HAP-1 (cell line): Measurements from ENCODE around the gene MATCAP1.

ENCODE experiments used
- DNase-seq, 2 experiments: peaks; one replicate each; pipeline ENCODE4 v3.0.0-alpha.2; 2016 to 2020; ENCODE audit warnings: low spot score in 2 of 2
- H3K27me3 ChIP-seq: fragments of 250-450 bp; sonication (Bioruptor Pico); 2 replicates; pipeline ENCODE4 v1.5.1; 2020; ENCODE audit warnings: low read depth, mild to moderate bottlenecking, moderate library complexity
- H3K36me3 ChIP-seq: fragments of 250-450 bp; sonication (Bioruptor Pico); replicated peaks from 2 replicates; pipeline ENCODE4 v1.5.1; 2020; ENCODE audit warnings: mild to moderate bottlenecking
- H3K4me1 ChIP-seq: fragments of 250-450 bp; sonication (Bioruptor Pico); 2 replicates; pipeline ENCODE4 v1.5.1; 2020; ENCODE audit warnings: mild to moderate bottlenecking
- H3K4me3 ChIP-seq: fragments of 250-450 bp; sonication (Bioruptor Pico); 2 replicates; pipeline ENCODE4 v1.5.1; 2020; ENCODE audit warnings: mild to moderate bottlenecking, moderate library complexity
- H3K9me3 ChIP-seq: fragments of 250-450 bp; sonication (Bioruptor Pico); 2 replicates; pipeline ENCODE4 v1.5.1; 2020; ENCODE audit warnings: mild to moderate bottlenecking, moderate library complexity
- in situ Hi-C: fragments of 300-500 bp; cut with MboI; formaldehyde crosslinking; loops from 3 replicates; pipeline ENCODE4 v1.14.3; 2020; ENCODE audit warnings: low sequenced_read_pairs, inconsistent platforms, mixed read lengths

Gene MATCAP1

GRCh38 chr16:67183627-67184452 is at the start of gene MATCAP1:
MATCAP1 (minus strand) TSS chr16:67183963; CDS start chr16:67180610, 3,353 bp downstream.
- Histone ChIP-seq H3K4me1 (peaks cover 6% of the 10 kb centered on the region; the same call in 1 of the 2 replicates), H3K27me3 (no peaks in the 10 kb centered on the region), H3K9me3 (no peaks in the 10 kb centered on the region), H3K4me3 (peak within 1 kb of the TSS; percentile 92), H3K36me3 (no peaks in the 10 kb centered on the region)
- in situ Hi-C loops: no loop called here
- peak; percentile 99 for DNase-seq

GRCh38 chr16:67230809-67231660 is 47.3 kb upstream of the MATCAP1 start:
- H3K36me3 ChIP-seq: peaks cover 46% of the 10 kb centered on the region

GRCh38 chr16:67229906-67230808 is 46.4 kb upstream of the MATCAP1 start:
- Histone ChIP-seq H3K27me3 (no peaks in the 10 kb centered on the region), H3K9me3 (peaks cover 2% of the 10 kb centered on the region; the same call in 1 of the 2 replicates), H3K36me3 (peaks cover 42% of the 10 kb centered on the region), H3K4me1 (peaks cover 5% of the 10 kb centered on the region), H3K4me3 (no peak overlapping the region)
- DNase-seq: no peak
- in situ Hi-C loops: no loop called here

More at GRCh38 chr16:67230809-67231660, 47.3 kb upstream of the MATCAP1 start:
- peaks cover 5% of the 10 kb centered on the region for H3K4me1 ChIP-seq
- peaks cover 2% of the 10 kb centered on the region; the same call in 1 of the 2 replicates for H3K9me3 ChIP-seq
- DNase-seq: no peak
- no peaks in the 10 kb centered on the region for H3K27me3 ChIP-seq
- in situ Hi-C loops: no loop called here
- H3K4me3 ChIP-seq: no peak overlapping the region

- peaks cover 5% of the 10 kb centered on the region for H3K4me1 ChIP-seq
- no peaks in the 10 kb centered on the region for H3K27me3 ChIP-seq
- H3K36me3 ChIP-seq: peaks cover 42% of the 10 kb centered on the region
- no peak for DNase-seq
- H3K9me3 ChIP-seq: peaks cover 2% of the 10 kb centered on the region; the same call in 1 of the 2 replicates
- no peak overlapping the region for H3K4me3 ChIP-seq
- in situ Hi-C loops: no loop called here
Measured at GRCh38 chr16:67228905-67229304, 45.1 kb upstream of the MATCAP1 start.

- H3K4me3 ChIP-seq: peak overlapping the region; percentile 94
- no peaks in the 10 kb centered on the region for H3K27me3 ChIP-seq
- peaks cover 5% of the 10 kb centered on the region for H3K4me1 ChIP-seq
- H3K36me3 ChIP-seq: peaks cover 38% of the 10 kb centered on the region
- H3K9me3 ChIP-seq: peaks cover 2% of the 10 kb centered on the region; the same call in 1 of the 2 replicates
- no peak for DNase-seq
- in situ Hi-C loops: no loop called here
Measured at GRCh38 chr16:67228034-67228785, 44.4 kb upstream of the MATCAP1 start.

- H3K27me3 ChIP-seq: no peaks in the 10 kb centered on the region
Measured at GRCh38 chr16:67227567-67227921, 43.8 kb upstream of the MATCAP1 start.

GRCh38 chr16:67226804-67227566 is 43.2 kb upstream of the MATCAP1 start, which contains the start of gene TMEM208:
TMEM208 (plus strand) TSS chr16:67227130; CDS start chr16:67227219, 89 bp downstream.
- Histone ChIP-seq H3K36me3 (peaks cover 37% of the 10 kb centered on the region), H3K4me3 (peak within 1 kb of the TSS; percentile 94), H3K9me3 (peaks cover 2% of the 10 kb centered on the region; the same call in 1 of the 2 replicates), H3K27me3 (no peaks in the 10 kb centered on the region), H3K4me1 (peaks cover 5% of the 10 kb centered on the region)
- in situ Hi-C loops: no loop called here
- peak; percentile 93 to 99 for DNase-seq

More at GRCh38 chr16:67227567-67227921, 43.8 kb upstream of the MATCAP1 start:
- peak overlapping the region; percentile 94 for H3K4me3 ChIP-seq
- peaks cover 2% of the 10 kb centered on the region; the same call in 1 of the 2 replicates for H3K9me3 ChIP-seq
- in situ Hi-C loops: no loop called here
- H3K36me3 ChIP-seq: peaks cover 37% of the 10 kb centered on the region
- DNase-seq: no peak
- H3K4me1 ChIP-seq: peaks cover 5% of the 10 kb centered on the region

- peak overlapping the region; percentile 94 for H3K4me3 ChIP-seq
- H3K36me3 ChIP-seq: peaks cover 31% of the 10 kb centered on the region
- in situ Hi-C loops: no loop called here
- H3K4me1 ChIP-seq: peaks cover 5% of the 10 kb centered on the region
- no peaks in the 10 kb centered on the region for H3K27me3 ChIP-seq
- H3K9me3 ChIP-seq: peaks cover 2% of the 10 kb centered on the region; the same call in 1 of the 2 replicates
- no peak for DNase-seq
Measured at GRCh38 chr16:67226295-67226803, 42.6 kb upstream of the MATCAP1 start.

- no peak overlapping the region for H3K4me3 ChIP-seq
- H3K9me3 ChIP-seq: peaks cover 2% of the 10 kb centered on the region; the same call in 1 of the 2 replicates
- DNase-seq: no peak
- H3K4me1 ChIP-seq: peaks cover 5% of the 10 kb centered on the region
- H3K27me3 ChIP-seq: no peaks in the 10 kb centered on the region
- peaks cover 10% of the 10 kb centered on the region for H3K36me3 ChIP-seq
- in situ Hi-C loops: no loop called here
Measured at GRCh38 chr16:67223992-67224391, 40.2 kb upstream of the MATCAP1 start.

- no peak for DNase-seq
- in situ Hi-C loops: no loop called here
- H3K4me3 ChIP-seq: no peak overlapping the region
- no peaks in the 10 kb centered on the region; the same call in 1 of the 2 replicates for H3K9me3 ChIP-seq
- H3K4me1 ChIP-seq: no peaks in the 10 kb centered on the region
- H3K36me3 ChIP-seq: no peaks in the 10 kb centered on the region
- no peaks in the 10 kb centered on the region for H3K27me3 ChIP-seq
Measured at GRCh38 chr16:67216612-67217490, 33.1 kb upstream of the MATCAP1 start.

GRCh38 chr16:67215706-67216105 is 31.9 kb upstream of the MATCAP1 start:
- H3K27me3 ChIP-seq: no peaks in the 10 kb centered on the region
- no peaks in the 10 kb centered on the region for H3K36me3 ChIP-seq
- no peak for DNase-seq
- H3K4me3 ChIP-seq: no peak overlapping the region
- H3K4me1 ChIP-seq: no peaks in the 10 kb centered on the region
- no peaks in the 10 kb centered on the region; the same call in 1 of the 2 replicates for H3K9me3 ChIP-seq
- in situ Hi-C loops: no loop called here
